ENCODE results near the gene SLC22A17.

SLC22A17 gene

DNA sequence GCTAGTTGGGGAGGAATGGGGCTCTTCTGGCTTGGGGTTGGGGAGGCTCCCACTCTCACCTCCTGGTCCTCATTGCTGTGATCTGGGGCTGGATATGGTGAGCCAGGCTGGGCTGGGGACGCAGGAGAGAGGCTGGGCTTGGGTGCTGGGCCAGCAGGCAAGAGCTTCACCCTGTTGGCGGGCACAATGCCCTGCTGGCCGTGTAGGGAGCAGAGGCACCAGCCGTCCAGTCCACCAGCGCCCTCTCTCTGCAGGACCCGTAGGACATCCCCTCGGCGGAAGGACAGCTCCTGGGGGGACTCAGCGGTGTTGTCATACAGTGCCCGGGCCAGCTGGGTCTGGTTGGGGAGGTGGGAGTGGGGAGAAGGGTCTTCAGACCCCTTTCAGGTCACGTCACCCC, 7.8 kb upstream of the SLC22A17 start:
- DNase-seq: no peak

DNA sequence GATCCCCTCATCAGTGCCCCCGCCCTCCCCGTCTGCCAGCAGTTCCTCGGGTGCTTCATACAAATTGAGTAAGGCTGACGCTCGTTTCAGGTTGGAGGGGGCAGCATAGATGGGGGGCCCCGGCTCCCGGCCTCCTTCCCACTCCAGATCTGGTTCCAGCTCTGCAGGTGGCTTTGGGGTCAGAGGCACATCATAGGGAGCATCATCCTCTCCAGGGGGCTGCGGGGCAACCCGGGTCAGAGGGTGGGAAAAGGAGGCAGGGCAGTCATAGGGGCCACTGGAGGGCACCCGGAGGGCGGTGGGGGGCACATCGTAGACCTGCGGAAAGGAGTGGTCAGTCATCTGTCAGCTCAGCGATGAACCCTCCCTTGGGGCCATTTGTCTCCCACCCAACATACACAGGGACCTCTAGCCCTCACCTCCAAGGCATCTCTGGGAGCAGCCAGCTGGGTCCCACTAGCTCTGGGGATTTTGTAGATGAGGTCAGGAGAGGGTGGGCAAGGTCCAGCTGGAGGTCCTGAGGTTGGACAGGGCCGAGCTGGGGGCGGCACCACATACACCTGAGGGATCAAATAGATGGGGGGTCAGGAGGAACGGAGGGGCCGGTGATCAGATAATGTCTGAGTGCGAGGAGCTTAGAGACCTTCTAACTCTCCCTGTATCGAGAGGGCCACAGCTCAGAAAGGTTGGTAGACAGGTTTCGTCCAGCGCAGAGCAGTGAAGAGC, 7.2 kb upstream of the SLC22A17 start:
- DNase-seq: no peak

DNA sequence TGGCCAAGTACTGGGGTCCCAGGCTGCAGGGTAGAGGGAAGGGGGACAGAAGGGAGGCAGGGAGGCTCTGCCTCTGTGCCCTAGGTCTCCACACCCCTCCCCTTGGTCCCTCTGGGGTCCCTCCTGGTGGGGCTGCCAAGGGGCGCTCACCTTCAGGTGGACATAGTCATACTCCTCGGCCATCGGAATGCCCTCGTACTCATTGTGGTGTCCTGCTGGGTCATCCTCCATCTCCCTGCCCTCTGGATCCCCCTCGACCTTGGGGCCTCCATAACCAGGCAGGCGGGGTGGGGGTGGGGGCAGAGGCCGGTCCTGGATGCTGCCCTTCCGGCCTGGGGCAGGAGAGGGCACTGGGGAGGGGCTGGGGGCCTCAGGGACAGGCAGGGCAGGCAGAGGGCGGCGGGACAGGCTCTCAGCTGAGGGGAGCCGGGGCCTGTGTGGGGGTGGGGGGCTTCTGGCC, 6.5 kb upstream of the SLC22A17 start:
- no peak for DNase-seq

DNA sequence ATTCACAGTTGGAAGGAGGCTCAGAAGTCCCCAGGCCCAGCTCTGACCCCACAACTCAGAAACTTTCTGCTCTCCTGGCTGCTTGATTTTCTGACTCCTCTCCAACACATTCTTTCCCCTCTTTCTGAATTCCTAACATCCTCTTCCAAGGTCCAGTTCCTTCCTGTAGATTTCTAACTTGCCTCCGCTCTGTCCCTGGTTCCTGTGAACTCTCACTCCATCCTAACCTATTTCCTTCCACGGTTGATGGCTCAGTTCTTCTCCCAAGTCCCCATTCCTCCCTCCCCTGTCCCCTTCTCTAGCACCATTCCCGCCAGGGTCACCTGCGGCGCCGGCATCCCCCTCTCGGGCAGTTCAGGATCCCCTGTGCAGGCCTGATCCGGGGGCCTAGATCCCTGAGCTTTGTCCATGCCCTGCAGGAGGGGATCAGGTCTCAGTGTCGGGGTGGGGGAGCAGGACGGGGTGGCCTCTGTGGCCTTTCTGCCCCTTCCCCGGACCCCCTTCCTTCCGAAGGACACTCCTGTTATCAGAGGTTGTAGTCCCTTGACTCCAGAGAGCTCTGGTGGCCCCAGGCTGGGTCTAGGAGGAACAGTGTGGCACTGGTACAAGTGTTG, 6.0 kb upstream of the SLC22A17 start:
- no peak for DNase-seq

DNA sequence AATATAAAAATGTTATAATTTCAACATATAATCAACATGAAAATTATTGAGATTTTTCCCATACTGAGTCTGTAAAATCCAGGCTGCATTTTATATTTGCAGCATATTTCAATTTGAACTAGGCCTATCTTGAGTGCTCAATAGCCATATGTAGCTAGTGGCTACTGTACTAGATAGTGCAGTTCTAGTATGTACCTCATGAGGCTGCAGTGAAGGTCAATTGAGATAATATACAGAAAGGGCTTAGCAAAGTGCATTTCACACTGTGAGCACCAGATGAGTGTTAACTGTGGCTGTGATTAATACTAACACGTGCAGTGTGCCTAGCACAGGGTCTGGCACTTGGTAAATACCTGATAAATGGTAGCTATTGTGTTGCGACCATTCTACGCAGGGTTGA, 5.4 kb upstream of the SLC22A17 start:
- no peak for DNase-seq

DNA sequence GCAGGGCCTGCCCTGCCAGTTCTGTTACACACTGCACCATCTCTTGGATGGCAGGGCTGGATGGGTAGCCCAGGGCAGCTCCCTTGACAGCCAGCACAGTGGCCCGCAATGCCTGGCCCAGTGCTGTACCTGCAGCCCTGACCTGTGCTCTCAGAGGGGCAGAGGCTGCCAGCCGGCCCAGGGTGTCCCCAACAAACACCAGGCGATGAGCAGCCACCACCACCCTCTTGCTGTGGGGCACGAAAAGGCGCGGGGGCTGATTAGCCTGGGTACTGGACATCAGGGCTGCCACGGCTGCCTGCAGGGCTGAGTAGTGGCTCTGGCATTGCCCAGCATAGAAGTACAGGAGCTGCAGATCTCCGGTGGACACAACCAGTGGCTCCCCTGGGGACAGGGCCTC, 4.6 kb upstream of the SLC22A17 start:
- DNase-seq: no peak

DNA sequence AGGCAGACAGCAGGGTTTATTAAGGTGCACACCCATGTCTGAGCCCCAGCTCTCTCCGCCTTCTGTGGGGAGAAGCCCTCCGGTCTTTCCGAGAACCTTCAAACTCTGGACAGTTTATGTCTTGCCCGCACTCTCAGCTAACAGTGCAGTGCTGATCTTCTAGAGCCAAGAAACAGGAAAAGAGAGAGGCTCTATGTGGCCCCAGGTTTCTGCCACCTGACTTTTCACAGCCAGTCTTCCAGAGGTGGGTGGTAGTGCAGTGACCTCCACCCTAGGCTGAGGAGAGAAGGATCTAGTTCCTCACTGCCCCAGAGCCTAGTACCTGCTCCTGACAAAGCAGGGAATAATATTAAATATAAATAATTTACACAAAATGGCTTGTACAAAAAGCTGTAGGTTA, 4.0 kb upstream of the SLC22A17 start:
- DNase-seq: no peak

DNA sequence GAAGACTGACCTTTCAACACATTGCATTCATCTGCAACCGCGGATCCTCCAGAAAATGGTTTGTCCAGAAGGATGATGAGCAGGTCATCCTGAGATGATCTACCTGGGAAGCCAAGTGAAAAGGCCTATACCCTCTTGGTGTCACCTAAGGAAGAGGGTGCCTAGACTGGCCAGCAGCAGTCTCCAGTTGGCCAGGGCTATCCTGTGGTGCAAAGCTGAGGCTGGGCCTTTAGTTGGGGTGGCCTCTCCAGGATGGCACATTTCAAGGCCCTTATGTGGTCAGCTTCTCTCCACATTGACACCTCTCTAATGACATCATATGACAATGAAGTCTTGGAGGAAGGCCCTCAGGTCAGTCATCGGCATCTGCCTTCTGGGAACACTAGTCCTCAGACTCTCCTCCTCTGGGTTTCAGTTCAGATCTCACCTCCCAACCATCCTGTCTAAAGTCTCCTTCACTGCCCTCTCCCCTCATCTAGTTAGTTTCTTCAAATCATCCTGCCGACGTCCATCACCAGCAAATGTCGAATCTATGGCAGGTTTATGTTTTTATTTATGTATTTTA, 3.3 kb upstream of the SLC22A17 start:
- no peak for DNase-seq

DNA sequence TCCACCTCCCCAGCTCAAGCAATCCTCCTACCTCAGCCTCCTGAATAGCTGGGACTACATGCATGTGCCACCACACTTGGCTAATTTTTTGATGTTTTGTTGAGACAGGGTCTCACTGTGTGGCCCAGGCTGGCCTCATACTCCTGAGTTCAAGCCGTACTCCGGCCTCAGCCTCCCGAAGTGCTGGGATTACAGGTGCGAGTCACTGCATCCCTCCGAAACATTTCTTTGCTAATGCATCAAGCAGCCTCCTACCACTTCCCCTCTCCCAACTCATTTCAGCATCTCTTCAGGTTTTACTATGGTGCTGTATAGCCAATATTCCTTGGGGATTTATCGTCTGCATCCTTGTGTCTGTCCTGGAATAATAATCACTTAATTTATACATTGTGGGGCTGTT, 2.3 kb upstream of the SLC22A17 start:
- DNase-seq: no peak

DNA sequence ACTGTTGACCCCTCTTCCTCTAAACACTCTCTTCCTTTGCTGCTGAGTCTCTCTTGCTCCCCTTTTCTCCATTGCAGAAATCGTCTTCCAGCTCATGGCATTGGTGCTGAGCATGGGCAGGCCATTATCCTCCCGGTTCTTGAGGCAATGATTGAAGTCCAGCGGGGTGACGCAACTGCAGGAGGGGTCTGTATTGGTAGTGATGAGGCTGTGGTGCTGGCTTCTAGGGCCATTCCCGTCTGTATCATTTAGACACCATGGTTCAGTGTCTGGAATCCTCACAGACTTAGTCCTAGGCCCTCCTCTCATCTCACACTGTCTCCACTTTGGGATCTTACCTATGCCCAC, 720 bp upstream of the SLC22A17 start:
- no peak for DNase-seq

DNA sequence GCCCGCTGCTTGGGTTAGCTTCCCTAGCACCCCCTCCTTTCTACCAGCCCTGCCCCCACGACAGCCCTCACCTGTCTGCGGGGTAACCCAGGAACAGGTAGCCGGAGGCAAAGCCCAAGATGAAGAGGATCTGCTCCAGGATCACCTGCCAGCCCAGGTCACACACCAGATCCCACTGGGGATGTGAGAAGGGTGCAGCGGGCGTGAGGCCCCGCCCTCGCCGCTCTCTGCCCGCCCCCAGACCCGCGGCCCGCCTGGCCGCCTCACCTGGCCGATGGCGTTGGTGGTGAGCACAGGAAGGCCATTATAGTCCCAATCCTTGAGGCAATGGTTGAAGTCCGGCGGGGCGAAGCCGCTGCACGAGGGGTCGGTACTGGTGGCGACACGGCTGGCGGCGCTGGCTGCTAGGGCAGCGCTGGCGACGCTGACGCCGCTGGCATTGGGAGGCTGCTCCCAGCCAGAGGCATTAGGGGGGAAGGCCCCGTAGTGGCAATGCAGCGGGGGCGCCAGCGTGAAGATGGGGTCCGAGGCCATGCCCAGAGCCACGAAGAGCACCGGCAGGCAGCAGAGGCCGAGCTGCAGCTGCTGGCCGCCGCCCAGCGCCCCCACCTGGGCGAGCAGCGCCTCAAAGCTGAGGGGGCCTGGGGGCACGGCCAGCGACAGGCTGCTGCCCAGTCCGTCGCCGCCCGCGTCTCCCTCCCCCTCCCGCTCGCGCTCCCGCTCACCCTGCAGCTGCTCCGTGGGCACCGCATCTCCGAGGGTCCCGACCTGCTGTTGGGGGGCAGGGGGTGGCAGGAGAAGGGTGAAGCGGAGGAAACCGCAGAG, 794 bp downstream of the SLC22A17 start:
- DNase-seq: no peak

DNA sequence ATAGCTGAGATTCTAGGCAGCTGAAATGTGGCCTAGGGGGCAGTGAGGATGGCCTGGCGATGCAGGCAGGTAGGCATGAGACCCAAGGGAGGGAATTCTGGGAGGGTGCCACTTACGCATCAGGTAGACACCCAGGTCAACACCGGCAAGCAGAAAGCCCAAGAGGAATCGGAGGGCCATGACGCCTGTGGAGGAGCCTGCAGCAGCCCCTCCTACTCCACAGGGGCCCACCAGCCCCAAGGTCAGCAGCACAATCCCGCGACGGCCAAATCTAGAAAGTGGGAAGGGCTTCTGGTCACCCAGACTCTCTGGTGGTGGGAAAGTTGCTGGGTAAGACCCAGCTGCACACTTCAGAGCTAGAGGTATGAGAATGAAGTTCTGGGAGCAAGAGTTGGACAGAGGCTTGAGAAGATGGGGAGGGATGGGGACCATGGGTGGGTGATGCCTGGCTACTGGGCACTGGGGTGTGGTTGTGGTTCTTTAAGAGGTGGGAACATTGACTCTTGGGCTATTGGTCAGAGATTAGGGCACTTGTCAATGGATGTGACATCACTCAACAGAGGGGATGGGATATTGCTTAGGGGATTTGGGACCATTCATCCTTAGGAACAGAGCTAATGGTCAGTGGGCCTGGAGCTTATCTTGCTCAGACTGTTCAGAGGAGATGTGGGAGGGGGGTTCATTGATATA, 3.4 kb downstream of the SLC22A17 start:
- DNase-seq: no peak

DNA sequence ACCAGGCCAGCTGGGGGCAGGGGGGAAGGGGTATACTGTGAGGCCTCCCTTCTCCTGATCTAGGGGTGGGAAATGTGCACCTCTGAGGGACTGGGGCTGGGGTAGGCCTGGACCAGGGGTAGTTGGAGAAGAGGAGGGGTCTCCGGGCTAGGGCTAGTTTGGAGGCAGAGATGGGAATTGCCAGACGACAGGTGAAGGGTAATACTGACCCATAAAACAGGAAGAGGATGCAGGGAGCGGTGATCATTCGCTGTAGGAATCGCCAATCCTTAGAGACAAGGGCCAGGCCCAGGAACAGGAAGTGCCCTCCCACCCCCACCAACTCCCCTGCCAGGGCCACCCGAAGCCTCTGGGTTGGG, 4.4 kb downstream of the SLC22A17 start:
- no peak for DNase-seq

DNA sequence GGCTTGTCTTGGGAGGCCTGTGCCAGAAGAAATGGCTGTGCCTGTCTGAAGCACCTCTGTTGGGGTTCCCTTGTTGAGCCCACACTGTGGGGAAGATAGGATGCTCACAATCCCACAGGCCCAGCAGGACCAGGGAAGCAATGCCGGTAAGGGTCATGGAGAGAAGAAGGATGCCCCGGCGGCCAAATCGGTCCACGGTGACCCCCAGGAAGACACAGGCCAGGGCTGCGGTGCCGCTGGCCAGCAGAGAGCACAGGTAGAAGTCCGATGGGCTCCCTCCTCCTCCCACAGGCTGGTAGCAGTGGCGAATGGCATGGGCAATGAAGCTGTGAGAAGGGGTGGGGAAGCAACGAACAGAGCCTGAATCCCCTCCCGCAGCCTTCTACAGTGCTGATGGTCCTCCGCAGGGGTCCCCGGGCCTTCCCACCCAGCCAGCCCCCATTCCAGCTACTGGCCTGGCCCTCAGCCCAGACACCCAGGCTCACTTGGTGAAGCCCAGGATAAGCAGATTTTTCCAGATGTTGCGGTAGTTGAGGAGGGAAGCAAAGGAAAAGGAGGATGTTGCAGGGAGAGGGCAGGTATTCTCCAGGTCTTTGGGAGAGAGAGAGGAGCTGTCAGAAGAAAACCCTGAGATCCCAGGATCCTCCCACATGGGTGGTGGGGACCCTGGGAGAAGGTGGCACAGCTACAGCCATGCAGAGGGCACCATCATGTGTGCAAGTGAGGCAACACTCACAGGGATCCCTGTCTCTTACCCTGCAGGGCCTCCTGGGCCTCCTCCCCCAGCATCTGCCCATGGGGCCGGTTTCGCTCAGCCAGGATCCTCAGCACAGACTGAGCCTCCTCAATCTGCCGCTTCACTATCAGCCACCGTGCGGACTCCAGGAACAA, 5.0 kb downstream of the SLC22A17 start:
- DNase-seq: no peak

DNA sequence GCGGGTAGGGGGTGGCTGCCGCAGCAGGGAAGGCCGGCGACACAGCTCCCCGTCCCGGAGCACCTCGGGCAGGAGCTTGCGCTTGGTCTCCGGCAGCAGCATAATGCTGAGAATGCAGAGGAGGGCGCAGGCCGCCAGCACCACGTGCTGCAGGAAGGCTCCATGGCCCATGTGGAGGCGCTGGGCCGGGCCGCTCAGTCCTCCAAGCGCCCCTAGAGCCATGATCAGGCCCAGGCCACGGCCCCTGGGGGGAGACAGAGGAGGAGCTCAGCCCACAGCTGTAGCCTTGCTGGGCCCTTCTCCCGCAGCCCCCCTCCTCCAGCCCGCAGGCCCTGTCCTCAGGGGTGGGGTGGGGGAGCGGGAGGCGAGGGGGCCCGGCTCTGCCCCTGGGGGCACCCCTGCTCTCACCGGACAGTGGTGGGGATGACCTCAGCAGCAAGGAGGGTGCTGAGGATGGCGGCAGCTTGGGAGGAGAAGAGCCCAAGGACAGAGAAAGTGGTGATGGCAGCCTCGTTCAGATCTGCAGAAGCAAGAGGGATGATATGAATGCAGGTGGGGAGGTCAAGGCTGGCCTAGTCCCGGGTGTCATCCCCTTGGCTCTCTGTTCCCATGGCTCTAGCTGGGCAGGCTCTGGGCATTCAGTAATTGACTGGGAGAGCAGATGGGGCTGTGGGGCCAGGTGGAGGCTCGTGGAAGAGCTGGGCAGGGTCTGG, 5.8 kb downstream of the SLC22A17 start:
- DNase-seq: no peak

DNA sequence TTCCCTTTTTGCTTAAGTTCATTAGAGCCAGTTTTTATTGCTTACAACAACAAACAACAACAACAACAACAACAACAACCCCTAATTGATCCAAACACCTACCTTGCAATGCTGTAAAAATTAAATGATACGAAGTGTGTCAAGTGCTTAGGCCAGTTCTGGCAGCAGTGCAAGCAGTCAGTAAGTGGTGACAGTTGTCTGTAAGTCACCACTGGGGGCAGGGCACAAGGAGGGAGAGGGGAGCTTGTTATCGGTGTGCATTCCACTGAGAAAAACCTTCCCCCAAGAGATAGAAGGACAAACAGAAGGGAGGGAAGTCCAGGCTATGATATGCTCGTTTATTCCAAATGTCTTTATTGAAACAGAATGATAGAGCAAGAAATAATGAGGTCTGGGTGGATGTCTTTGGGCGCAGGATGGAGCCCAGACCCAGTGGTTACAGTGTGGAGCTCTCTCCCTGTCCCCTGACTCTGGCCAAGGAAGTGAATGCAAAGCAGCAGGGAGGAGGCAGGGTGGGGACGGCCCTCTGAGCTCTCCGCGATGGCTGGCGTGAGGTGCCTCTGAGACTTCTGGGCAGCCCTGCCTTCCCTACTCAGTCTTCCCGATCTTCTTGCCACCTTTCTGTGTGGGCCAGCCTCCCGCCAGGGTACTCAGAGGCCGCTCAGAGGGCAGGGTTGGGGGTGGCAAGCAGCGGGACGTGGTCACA, 6.5 kb downstream of the SLC22A17 start:
- DNase-seq: no peak

DNA sequence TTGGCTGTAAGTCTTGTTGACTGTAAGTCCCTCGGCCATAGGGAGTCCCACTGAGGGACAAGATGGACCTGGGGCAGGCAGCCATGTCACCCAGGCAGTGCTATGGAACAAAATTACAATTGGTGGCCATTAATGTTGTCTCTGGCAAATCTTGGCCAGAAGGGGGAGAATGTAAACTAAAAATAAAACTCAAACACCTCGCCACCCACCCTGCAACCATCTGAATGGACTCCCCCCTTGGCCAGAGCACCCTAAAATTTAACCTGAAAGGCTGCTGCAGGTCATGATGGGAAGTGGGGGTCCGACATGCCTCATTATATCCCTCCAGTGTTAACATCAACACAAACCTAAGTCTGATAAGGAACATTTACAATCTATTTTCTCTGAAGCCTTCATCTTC, 8.2 kb downstream of the SLC22A17 start:
- DNase-seq: no peak

DNA sequence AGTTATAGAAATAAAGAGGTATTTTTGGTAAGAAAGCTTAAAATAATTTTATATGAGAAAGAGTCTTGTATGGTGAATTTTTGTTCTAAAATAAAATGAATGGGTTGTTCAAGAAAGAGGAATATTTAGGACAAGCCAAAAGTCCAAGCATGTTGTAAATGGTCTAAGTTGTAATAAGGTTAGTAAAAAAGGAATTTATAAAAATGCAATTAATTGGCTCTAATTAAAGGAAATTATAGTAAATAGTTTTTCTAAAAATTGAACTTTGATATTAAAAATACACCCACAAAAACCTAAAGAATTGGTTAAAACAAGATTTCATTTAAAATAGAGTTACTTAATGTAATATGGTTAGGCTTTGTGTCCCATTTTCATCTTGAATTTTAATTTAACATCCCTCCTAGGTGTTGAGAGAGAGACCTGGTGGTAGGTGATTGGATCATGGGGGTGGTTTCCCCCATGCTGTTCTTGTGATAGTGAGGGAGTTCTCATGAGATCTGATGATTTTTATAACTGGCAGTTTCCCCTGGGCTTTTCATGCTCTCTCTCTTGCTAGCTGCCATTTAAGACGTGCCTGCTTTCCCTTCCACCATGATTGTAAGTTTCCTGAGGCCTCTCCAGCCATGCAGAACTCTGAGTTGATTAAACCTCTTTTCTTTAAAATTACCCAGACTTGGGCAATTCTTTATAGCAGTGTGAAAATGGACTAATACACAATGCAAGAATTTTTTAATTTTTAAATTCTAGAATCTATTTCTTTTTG, 13.0 kb downstream of the SLC22A17 start:
- DNase-seq: no peak

DNA sequence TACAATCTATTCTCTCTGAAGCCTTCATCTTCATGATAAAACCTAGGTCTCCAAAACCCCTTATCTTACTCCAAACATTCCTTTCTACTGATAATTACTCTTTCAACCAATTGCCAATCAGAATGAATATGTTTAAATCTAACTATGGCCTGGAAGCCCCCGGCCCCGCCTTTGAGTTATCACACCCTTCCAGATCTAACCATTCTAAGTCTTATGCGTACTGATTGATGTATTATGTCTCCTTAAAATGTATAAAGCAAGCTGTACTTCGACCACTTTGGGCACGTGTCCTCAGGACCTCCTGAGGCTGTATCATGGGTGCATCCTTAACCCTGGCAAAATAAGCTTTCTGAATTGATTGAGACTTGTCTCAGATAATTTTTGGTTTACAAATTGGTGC, 17.1 kb downstream of the SLC22A17 start:
- DNase-seq: no peak
